ENCODE measurements around the gene KRT81.
"Not testable (repeated sequence)": the region's sequence is repeated elsewhere in the genome, so short reads cannot be mapped to it uniquely, and the experiment has no call there.

KRT81 gene

DNA sequence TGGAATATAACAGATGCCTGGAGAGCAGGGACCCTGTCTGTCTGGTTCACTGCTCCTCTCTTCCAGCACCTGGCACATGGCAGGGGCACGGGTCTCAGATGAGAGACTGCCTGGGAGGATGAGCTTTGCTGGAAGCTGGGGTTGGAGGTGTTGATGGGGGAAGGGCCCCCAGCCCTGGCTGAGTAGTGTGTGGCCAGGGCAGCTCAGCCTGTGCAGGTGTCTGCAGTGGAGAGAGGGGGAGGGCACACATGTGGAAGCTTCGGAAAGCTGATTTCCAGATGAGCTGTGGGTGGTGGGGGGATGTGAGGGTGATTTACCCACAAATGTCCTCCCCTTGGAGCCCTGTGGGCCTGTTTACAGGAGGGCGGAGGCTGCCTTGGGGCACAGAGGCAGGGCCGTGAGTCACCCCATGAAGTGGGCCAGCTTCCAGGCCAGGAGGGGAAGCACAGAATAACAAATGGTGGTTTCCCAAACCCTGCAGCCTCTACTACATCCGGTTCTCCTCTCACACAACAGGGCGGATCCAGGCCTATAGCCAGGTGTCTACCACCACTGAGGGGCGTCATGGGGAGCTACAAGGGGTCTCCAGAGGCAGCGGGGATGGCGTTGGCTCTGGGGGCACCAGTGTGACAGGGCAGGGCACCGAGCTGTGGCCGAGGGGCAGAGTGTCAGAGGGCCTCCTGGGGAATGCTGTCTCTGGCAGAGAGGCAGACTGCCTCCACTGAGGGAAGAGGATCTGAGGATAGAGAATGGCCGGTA, 47.3 kb downstream of the KRT81 start:
- DNase-seq (ENCODE audit: low read depth in 1 of 2, low spot score in 1 of 2) = peak; percentile 13 to 25

DNA sequence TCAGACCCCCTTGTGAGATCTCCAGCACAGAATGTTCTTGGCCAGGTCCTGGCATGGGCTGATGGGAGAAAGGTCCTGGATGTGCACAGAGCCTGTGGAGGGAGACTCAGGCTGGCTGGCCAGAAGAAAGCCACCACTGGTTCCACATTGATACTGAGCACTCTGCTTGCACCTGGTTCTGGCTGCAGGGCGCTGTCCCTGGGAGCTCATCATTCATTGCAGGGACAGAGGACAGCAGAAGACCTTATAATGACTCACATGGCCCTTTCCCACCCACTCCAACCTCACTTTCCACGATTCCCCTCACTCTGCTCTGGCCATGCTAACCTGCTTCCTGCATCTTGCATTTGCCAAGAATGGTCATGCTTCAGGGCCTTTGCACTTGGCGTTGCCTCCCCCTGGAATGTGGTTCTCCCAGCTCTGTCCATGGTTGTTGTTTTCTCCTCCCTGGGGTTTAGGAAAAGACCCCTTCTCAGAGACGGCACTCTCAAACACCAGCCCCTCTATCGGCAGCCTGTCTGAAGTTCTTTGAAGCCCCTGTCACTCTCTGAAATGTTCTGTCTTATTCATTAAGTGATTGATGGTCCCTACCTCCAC, 48.0 kb downstream of the KRT81 start:
- DNase-seq (ENCODE audit: low read depth in 1 of 2, low spot score in 1 of 2) = no peak

DNA sequence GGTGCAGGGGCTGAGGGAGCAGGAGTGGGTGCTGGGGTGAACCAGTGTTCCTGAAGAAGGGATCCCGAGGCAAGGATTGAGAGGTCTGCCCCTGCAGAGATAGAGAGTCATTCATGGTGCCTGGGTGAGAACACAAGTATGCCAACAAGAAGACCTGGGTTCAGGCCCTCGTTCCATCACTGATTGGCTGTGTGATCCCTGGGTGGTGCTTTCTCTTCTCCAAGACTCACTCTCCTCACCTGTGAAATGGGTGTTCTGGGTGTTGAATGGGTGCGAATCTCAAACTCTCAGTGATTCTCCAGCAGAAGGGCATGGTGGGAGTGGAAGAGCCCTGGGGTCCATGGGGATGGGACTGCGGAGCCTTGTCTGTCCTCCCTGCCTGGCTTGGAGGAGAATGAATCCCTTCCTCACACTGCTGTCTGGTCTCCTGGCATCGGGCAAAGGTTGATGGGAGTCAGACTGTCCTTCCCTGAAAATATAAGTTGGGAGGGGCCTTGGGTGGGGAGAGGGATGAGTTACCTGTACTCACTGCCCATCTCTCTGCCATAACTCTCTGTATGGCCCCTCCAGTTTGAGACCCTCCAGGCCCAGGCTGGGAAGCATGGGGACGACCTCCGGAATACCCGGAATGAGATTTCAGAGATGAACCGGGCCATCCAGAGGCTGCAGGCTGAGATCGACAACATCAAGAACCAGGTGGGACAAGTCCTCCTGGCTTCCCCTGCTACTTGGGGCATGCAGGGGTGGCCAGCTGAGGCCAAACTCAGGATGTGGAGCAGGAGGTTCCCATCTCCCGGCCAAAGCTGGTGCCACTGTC, 48.7 kb downstream of the KRT81 start:
- no peak for DNase-seq (ENCODE audit: low read depth in 1 of 2, low spot score in 1 of 2)

DNA sequence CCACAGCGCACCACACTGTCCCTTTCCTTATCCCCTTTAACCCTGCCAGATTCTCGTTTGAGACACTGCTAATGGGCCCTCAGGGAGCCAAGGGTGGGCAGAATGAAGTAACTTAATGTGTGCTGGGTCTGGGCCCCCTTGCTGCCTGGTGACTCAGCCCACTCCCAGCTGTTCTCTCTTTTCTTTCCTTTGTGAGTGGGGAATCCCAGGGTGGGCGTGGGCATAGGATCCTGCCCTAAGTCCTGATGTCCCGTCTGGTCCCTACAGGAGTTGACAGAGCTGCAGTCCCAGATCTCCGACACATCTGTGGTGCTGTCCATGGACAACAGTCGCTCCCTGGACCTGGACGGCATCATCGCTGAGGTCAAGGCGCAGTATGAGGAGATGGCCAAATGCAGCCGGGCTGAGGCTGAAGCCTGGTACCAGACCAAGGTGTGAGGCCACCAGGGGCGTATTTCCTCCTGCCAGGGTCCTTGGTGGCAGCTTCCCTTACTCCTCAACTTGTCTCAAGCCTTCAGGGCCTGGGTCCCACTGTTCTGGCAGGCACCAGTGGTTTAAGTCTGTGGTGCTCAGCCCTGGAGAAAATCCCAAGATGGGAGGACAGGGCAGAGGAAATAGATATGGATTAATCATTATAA, 50.0 kb downstream of the KRT81 start:
- no peak for DNase-seq (ENCODE audit: low read depth in 1 of 2, low spot score in 1 of 2)

DNA sequence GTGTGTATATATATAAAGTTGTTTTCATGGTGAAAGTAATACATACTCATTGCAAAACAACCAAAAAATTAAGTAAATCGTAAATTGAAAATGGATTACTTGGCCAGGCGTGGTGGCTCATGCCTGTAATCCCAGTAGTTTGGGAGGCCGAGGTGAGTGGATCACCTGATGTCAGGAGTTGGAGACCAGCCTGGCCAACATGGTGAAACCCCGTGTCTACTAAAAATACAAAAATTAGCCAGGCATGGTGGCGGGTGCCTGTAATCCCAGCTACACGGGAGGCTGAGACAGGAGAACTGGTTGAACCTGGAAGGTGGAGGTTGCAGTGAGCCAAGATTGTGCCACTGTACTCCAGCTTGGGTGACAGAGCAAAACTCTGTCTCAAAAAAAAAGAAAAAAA, 51.1 kb downstream of the KRT81 start:
- not testable (repeated sequence) for DNase-seq (ENCODE audit: low read depth in 1 of 2, low spot score in 1 of 2)

GRCh38 chr12:52239767-52240166, 51.6 kb downstream of the KRT81 start:
- DNase-seq (ENCODE audit: low read depth in 1 of 2, low spot score in 1 of 2) = no peak

DNA sequence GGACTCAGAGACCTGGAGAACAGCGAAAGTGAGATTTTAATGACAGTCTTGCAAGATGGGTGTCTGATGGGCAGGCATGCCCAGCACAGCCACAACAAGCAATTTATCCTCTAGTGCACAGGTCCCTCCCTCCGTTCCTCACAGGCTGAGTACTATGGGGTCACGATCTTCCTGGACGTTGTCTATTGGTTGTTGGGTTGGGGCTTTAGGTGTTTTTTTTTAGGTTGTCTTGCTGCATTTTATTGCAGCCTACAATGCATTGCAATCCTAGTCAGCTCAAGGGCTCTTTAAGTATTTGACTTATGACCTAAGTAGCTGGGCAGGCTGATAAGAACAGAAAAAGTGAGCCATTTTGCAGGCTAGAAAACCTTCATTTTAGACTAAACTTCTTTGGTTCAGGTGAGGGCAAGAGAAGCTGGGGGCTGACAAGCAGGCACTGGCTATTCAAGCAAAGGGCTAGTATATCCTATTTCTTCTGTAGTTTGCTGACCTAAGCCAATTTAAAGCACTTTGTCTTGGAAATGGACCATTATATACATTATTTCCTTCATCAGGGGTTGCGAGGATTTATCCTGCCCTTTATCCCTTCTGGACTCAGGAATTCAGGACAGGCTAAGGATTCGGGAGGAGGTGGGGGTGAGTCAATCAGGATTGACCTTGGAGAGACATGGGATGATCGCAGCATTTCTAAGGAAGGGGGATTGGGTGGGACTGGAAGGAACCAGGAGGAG, 52.3 kb downstream of the KRT81 start:
- no peak for DNase-seq (ENCODE audit: low read depth in 1 of 2, low spot score in 1 of 2)

DNA sequence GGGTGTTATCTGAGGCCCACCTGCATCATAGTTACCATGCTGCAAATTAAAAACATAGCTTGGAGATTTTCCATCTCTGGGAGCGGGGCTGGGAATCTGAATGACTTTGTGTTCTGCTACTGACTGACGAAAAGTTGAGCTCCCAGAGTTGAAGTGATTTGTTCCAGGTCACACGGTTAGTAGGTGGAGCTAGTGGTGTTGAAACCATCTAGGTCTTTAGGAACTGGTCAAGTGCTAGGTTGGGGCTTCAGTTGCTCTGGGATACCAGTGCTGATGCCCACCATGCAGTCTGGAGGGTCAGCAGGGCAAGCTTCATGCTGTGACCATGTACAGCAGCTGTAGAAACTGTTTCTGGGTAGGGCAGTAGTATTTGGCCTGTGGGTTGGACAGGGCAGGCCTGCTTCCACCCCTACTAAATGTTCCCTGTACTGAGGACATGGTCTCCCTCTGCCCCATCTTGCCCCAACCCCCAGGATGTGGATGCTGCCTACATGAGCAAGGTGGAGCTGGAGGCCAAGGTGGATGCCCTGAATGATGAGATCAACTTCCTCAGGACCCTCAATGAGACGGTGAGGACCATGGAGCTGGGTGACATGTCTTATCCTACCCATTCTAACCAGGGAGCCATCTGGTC, 53.0 kb downstream of the KRT81 start:
- DNase-seq (ENCODE audit: low read depth in 1 of 2, low spot score in 1 of 2) = no peak

DNA sequence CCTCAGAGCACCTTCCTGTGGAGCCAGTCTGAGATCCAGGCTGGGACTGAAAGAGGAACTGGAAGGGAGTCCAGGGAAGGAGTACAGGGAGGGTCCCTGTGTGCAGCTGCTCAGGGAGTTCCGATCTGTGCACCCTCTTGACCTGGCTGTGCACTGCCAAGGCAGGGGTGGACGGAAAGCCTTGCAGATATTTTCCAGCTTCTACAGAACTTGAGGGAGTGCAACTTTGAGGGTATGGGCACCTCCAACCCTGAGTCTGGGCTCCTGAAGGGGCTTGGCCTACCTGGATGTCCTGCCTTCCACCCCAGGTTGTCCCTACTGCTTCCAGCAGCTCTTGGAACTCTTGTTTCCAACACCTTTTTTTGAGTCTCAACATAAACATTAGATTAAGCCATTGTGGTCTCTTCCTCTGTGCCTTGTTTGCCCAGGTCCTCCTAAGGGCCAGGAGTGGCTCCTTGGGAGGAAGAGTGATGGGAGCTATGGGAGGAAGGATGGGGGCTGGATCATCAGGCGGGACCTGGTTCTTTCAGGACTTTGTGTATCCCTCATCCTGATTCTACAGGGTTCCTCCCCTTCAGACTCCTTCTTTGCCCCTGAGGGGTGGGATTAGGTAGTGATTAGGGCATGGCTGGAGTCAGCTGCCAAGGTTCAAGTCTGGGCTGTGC, 54.8 kb downstream of the KRT81 start:
- DNase-seq (ENCODE audit: low read depth in 1 of 2, low spot score in 1 of 2) = no peak
